GM18507 (cell line): ENCODE results near the gene SMIM7.

Source experiments
- DNase-seq: peaks from one replicate; pipeline ENCODE4 v3.0.0; 2011; ENCODE audit warnings: low read depth; ENCODE audit not compliant: insufficient read length; ENCODE audit errors: extremely low spot score
- FAIRE-seq: peaks from 2 replicates; lab custom pipeline; 2011; peaks lifted over from hg19 to GRCh38; lab: Jason Lieb, UNC

Gene SMIM7

GRCh38 chr19:16625163-16625958 is 34.6 kb downstream of the SMIM7 start:
- no peak for FAIRE-seq
- no peak for DNase-seq

GRCh38 chr19:16624236-16624635 is 35.7 kb downstream of the SMIM7 start:
- FAIRE-seq (no peak), DNase-seq (no peak)

- FAIRE-seq = peak; percentile 33
- no peak for DNase-seq
Observed at GRCh38 chr19:16623576-16623975, 36.4 kb downstream of the SMIM7 start.

GRCh38 chr19:16623066-16623465 is 36.9 kb downstream of the SMIM7 start:
- FAIRE-seq (no peak), DNase-seq (no peak)

GRCh38 chr19:16621165-16621800 is 38.7 kb downstream of the SMIM7 start:
- FAIRE-seq = no peak
- no peak for DNase-seq

- DNase-seq (no peak), FAIRE-seq (no peak)
Observed at GRCh38 chr19:16620584-16620983, 39.4 kb downstream of the SMIM7 start.

GRCh38 chr19:16620018-16620417 is 39.9 kb downstream of the SMIM7 start:
- no peak for FAIRE-seq
- DNase-seq = no peak

- no peak for FAIRE-seq
- no peak for DNase-seq
Observed at GRCh38 chr19:16619457-16619856, 40.5 kb downstream of the SMIM7 start.

- no peak for FAIRE-seq
- DNase-seq = no peak
Observed at GRCh38 chr19:16618248-16618647, 41.7 kb downstream of the SMIM7 start.

- DNase-seq (no peak), FAIRE-seq (no peak)
Observed at GRCh38 chr19:16615808-16616207, 44.1 kb downstream of the SMIM7 start.

GRCh38 chr19:16614941-16615340 is 45.0 kb downstream of the SMIM7 start:
- DNase-seq (no peak), FAIRE-seq (no peak)

GRCh38 chr19:16613841-16614240 is 46.1 kb downstream of the SMIM7 start:
- DNase-seq (no peak), FAIRE-seq (no peak)

GRCh38 chr19:16612636-16613035 is 47.3 kb downstream of the SMIM7 start:
- FAIRE-seq = no peak
- DNase-seq = no peak

GRCh38 chr19:16611121-16611520 is 48.8 kb downstream of the SMIM7 start:
- FAIRE-seq (no peak), DNase-seq (no peak)

GRCh38 chr19:16609511-16610200 is 50.3 kb downstream of the SMIM7 start:
- no peak for DNase-seq
- no peak for FAIRE-seq

- peak; percentile 21 for FAIRE-seq
- DNase-seq = no peak
Observed at GRCh38 chr19:16608290-16608739, 51.6 kb downstream of the SMIM7 start.

- DNase-seq (no peak), FAIRE-seq (no peak)
Observed at GRCh38 chr19:16607819-16608218, 52.1 kb downstream of the SMIM7 start.

- FAIRE-seq (no peak), DNase-seq (no peak)
Observed at GRCh38 chr19:16605553-16605994, 54.4 kb downstream of the SMIM7 start.

- FAIRE-seq (peak; percentile 39), DNase-seq (no peak)
Observed at GRCh38 chr19:16605115-16605514, 54.8 kb downstream of the SMIM7 start.

GRCh38 chr19:16604615-16605014 is 55.3 kb downstream of the SMIM7 start:
- no peak for DNase-seq
- FAIRE-seq = no peak
